SK-N-MC (cell line): Measurements from ENCODE around the gene OR51G2.

Source experiments
- DNase-seq: peaks from one replicate; pipeline ENCODE4 v3.0.0-alpha.2; 2011; ENCODE audit warnings: low read depth, low spot score
- H3K27ac ChIP-seq: fragments of 200-600 bp; sonication (generic); 2 replicates; pipeline ENCODE4 v1.5.1; 2016; ENCODE audit warnings: mixed run types
- H3K36me3 ChIP-seq: fragments of 200-600 bp; sonication (generic); 2 replicates; pipeline ENCODE4 v1.6.1; 2017; ENCODE audit warnings: antibody characterized with exemption, low read length, mixed read lengths; ENCODE audit not compliant: insufficient read depth
- H3K4me3 ChIP-seq: fragments of 200-600 bp; sonication (generic); 2 replicates; pipeline ENCODE4 v1.5.1; 2016
- H3K9ac ChIP-seq: fragments of 200-600 bp; sonication (generic); 2 replicates; pipeline ENCODE4 v1.8.0; 2017; ENCODE audit warnings: mixed run types, mixed read lengths; ENCODE audit not compliant: insufficient read length
- H3K9me3 ChIP-seq: fragments of 200-600 bp; sonication (generic); 2 replicates; pipeline ENCODE4 v1.6.1; 2017; ENCODE audit warnings: low read depth, mild to moderate bottlenecking, antibody characterized with exemption, low read length, moderate library complexity, mixed read lengths
- EZH2 ChIP-seq: fragments of 200-600 bp; sonication (generic); IDR thresholded peaks from one replicate; pipeline ENCODE4 v1.6.1; 2017; ENCODE audit warnings: antibody characterized with exemption
- FOXP2 ChIP-seq: optimal IDR thresholded peaks from 2 replicates; pipeline ENCODE3; 2011; ENCODE audit warnings: mild to moderate bottlenecking, moderate library complexity; ENCODE audit not compliant: insufficient read depth; ENCODE audit errors: extremely low read length, control extremely low read depth
- POLR2AphosphoS5 ChIP-seq: IDR thresholded peaks from 2 replicates; pipeline ENCODE4 v1.6.1; 2012; ENCODE audit warnings: mild to moderate bottlenecking, low read depth, low read length, borderline replicate concordance

The OR51G2 gene

DNA sequence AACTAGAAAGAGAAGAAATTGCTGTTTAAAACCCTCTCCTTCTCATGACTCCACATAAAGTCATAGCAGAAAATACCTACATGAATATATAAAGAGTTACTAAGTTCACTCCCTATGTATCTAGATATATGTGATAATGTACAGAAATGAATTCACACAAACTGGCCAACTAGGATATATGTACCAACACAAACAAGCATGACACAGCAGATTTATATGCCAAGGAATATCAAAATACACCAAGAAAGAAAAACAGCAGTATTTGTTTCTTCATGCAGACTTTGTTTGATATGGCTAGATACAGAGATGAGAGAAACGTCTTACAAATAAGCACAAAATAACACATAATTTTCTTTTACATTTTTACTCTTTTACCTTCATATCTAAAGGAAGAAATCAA is 3.2 kb upstream of the OR51G2 start:
- H3K4me3 ChIP-seq, result no peak overlapping the region
- no peak overlapping the region for H3K27ac ChIP-seq
- TF ChIP-seq EZH2 (no peak), POLR2AphosphoS5 (no peak), FOXP2 (no peak)
- H3K9me3 ChIP-seq, result no peaks in the 10 kb centered on the region
- H3K36me3 ChIP-seq, result no peaks in the 10 kb centered on the region
- H3K9ac ChIP-seq, result no peak overlapping the region
- DNase-seq, result no peak

- Histone ChIP-seq H3K9ac (no peak overlapping the region), H3K27ac (no peak overlapping the region), H3K36me3 (no peaks in the 10 kb centered on the region), H3K9me3 (no peaks in the 10 kb centered on the region), H3K4me3 (no peak overlapping the region)
- DNase-seq, result no peak
- TF ChIP-seq FOXP2, result no peak
- no peak for TF ChIP-seq POLR2AphosphoS5
- no peak for TF ChIP-seq EZH2
These were observed 2.6 kb upstream of the OR51G2 start for GRCh38 chr11:4921796-4922195.

GRCh38 chr11:4916581-4916980 is 2.6 kb downstream of the OR51G2 start:
- TF ChIP-seq EZH2 (no peak), POLR2AphosphoS5 (no peak), FOXP2 (no peak)
- Histone ChIP-seq H3K36me3 (no peaks in the 10 kb centered on the region), H3K9ac (no peak overlapping the region), H3K4me3 (no peak overlapping the region), H3K9me3 (no peaks in the 10 kb centered on the region), H3K27ac (no peak overlapping the region)
- no peak for DNase-seq

- Histone ChIP-seq H3K9ac (no peak within 1 kb of the TSS), H3K4me3 (no peak within 1 kb of the TSS), H3K36me3 (no peaks in the 10 kb centered on the region), H3K9me3 (no peaks in the 10 kb centered on the region), H3K27ac (no peak within 1 kb of the TSS)
- no peak for DNase-seq
- TF ChIP-seq EZH2 (no peak), POLR2AphosphoS5 (no peak), FOXP2 (no peak)
These were observed 15.7 kb downstream of the OR51G2 start, which contains the start of gene OR51A7 for GRCh38 chr11:4903484-4903883. TSS of gene OR51A7 (plus strand) at chr11:4903783. CDS start at chr11:4907370, 3,587 bp downstream.

DNA sequence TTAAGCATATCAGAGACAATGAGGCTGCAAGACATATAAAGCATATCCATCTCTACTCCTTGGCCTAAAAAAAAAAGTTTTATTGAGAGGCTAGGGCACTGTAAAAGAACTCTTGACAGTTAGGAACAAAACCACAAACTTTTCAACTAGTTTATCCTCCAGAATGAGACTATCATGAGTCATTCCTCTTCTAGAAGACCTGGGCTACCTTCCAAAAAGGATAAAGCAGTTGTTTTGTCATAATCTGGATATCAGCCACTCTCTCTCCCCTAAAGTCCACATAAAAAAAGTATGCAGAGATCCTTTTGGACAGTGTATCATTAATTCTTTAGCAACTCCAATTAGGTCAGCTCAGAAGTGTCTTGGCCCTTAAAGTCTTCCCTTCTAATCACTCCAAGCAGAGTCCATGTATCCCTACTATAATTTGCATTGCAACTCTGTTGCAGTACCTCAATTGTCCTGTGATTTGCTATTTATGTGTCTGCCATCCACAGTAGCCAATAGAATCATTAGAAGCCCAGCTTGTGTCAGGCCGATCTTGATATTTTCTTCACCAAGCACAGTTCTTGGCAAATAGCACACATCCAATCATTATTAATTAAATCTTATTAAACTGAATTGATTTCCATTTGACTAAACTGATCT is 27.0 kb downstream of the OR51G2 start:
- no peak overlapping the region for H3K9ac ChIP-seq
- DNase-seq, result no peak

GRCh38 chr11:4890279-4890678 is 28.9 kb downstream of the OR51G2 start:
- Histone ChIP-seq H3K36me3 (no peaks in the 10 kb centered on the region), H3K4me3 (no peak overlapping the region), H3K9ac (no peak overlapping the region), H3K9me3 (no peaks in the 10 kb centered on the region), H3K27ac (no peak overlapping the region)
- DNase-seq, result no peak
- TF ChIP-seq FOXP2, result no peak
- no peak for TF ChIP-seq POLR2AphosphoS5
- TF ChIP-seq EZH2, result no peak

More for the DNA sequence above, 27.0 kb downstream of the OR51G2 start:
- H3K9me3 ChIP-seq, result no peaks in the 10 kb centered on the region
- H3K27ac ChIP-seq, result no peak overlapping the region
- no peaks in the 10 kb centered on the region for H3K36me3 ChIP-seq
- TF ChIP-seq POLR2AphosphoS5, result no peak
- no peak for TF ChIP-seq EZH2
- no peak for TF ChIP-seq FOXP2
- H3K4me3 ChIP-seq, result no peak overlapping the region

GRCh38 chr11:4887591-4887990 is 31.6 kb downstream of the OR51G2 start:
- Histone ChIP-seq H3K27ac (no peak overlapping the region), H3K4me3 (no peak overlapping the region), H3K9ac (no peak overlapping the region), H3K9me3 (no peaks in the 10 kb centered on the region), H3K36me3 (no peaks in the 10 kb centered on the region)
- no peak for DNase-seq
- TF ChIP-seq FOXP2 (no peak), POLR2AphosphoS5 (no peak), EZH2 (no peak)

DNA sequence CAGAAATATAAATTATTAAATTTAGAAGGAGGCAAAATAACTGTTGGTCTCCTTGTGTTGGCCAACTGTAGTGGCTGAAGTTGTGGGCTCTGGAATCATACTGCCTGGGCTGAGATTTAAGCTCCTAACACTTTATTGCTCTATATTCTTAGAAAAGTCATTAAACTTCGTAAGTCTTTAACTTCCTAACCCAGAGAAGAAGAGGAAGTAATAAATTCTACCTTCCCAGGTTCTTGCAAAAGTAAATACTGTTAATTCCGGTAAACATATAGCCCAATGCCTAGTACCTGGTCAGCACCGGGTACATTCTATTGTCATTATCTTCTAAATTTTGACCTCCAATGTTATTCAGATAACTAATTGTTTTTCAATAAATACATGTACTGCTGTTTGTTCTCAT is 33.0 kb downstream of the OR51G2 start:
- no peak for TF ChIP-seq FOXP2
- no peak for TF ChIP-seq EZH2
- TF ChIP-seq POLR2AphosphoS5, result no peak

DNA sequence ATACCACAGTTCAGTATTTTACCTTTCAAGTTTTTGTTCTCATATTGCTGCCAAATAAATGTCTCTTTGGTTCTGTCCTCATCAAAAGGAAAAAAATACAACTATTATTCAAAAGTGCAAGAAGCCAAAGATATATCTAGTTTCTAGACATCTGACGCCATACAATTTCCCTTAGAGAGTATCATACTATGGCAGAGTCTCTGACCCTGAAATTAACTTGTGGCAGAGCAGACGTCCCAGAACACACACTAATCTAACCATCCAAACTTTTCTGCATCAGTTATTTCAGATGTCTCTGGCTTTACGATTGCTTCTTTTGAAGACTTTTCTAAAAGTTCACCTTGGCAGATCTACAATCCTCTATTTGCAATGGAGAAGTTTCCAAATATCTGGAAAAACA is 34.8 kb downstream of the OR51G2 start:
- Histone ChIP-seq H3K9me3 (no peaks in the 10 kb centered on the region), H3K27ac (no peak overlapping the region), H3K4me3 (no peak overlapping the region), H3K36me3 (no peaks in the 10 kb centered on the region), H3K9ac (no peak overlapping the region)
- no peak for DNase-seq
- TF ChIP-seq EZH2 (no peak), POLR2AphosphoS5 (no peak), FOXP2 (no peak)

More for the DNA sequence above, 33.0 kb downstream of the OR51G2 start:
- Histone ChIP-seq H3K9me3 (no peaks in the 10 kb centered on the region), H3K9ac (no peak overlapping the region), H3K36me3 (no peaks in the 10 kb centered on the region), H3K27ac (no peak overlapping the region), H3K4me3 (no peak overlapping the region)
- DNase-seq, result no peak
